IMR-90 (cell line): ENCODE measurements around the gene SLCO2B1. TPM values are rescaled to one million over a fixed set of nuclear protein-coding genes. Genes with fewer than 3 reads are reported as not detected.

Experiments
- ATAC-seq: fragments of 200-7000 bp; cut with Tn5 transposase; 2 replicates; pipeline ENCODE4 v1.9.1; 2020; ENCODE audit warnings: low read depth, mild to moderate bottlenecking, moderate library complexity
- BruUV-seq: library from RNA; stranded (reverse); fragments of 400-500 nt; replicated peaks from 2 replicates; lab custom pipeline; 2021; lab: Mats Ljungman, UMichigan
- CTCF ChIA-PET: fragments of 300-600 bp; formaldehyde crosslinking; extraction: SDS; loops from one replicate; lab custom pipeline; 2021; ENCODE audit warnings: antibody characterized with exemption; lab: Yijun Ruan, JAX
- POLR2A ChIA-PET: fragments of 300-600 bp; sonication (Branson Sonifier 250); formaldehyde crosslinking; loops from one replicate; lab custom pipeline; 2022; ENCODE audit warnings: antibody characterized with exemption; ENCODE audit not compliant: unreplicated experiment; lab: Charles Lee
- DNase-seq: peaks from one replicate; pipeline ENCODE4 v3.0.0; 2013
- H2AFZ ChIP-seq: replicated peaks from 2 replicates; pipeline ENCODE3; 2013; ENCODE audit warnings: low read length, mild to moderate bottlenecking; ENCODE audit not compliant: poor library complexity
- H2AK5ac ChIP-seq: 2 replicates; pipeline ENCODE4 v1.6.1; 2013; ENCODE audit warnings: low read depth, low read length, inconsistent platforms
- H2AK9ac ChIP-seq: replicated peaks from 2 replicates; pipeline ENCODE3; 2013; ENCODE audit warnings: mild to moderate bottlenecking, low read depth, low read length, moderate library complexity; ENCODE audit not compliant: poor library complexity
- H2BK120ac ChIP-seq: 2 replicates; pipeline ENCODE4 v1.6.1; 2013; ENCODE audit warnings: low read depth, low read length, inconsistent platforms
- H2BK15ac ChIP-seq: 3 replicates; pipeline ENCODE4 v1.6.1; 2013; ENCODE audit warnings: low read depth, low read length, inconsistent platforms
- H2BK20ac ChIP-seq: 2 replicates; pipeline ENCODE4 v1.6.1; 2013; ENCODE audit warnings: low read depth, mild to moderate bottlenecking, inconsistent platforms, low read length, moderate library complexity
- H2BK5ac ChIP-seq: 2 replicates; pipeline ENCODE4 v1.6.1; 2013; ENCODE audit warnings: mild to moderate bottlenecking, low read depth, low read length, inconsistent platforms; ENCODE audit not compliant: poor library complexity, severe bottlenecking
- H3K14ac ChIP-seq: replicated peaks from 2 replicates; pipeline ENCODE4 v1.6.1; 2013; ENCODE audit warnings: low read depth, low read length, inconsistent platforms
- H3K18ac ChIP-seq: 2 replicates; pipeline ENCODE4 v1.6.1; 2013; ENCODE audit warnings: low read depth, low read length, control low read depth
- H3K23ac ChIP-seq: 2 replicates; pipeline ENCODE4 v1.6.1; 2013; ENCODE audit warnings: low read depth, low read length, inconsistent platforms
- H3K27ac ChIP-seq: 2 replicates; pipeline ENCODE4 v1.5.1; 2013; ENCODE audit warnings: mild to moderate bottlenecking, control low read depth, low read length; ENCODE audit not compliant: insufficient read depth
- H3K27me3 ChIP-seq: 2 replicates; pipeline ENCODE4 v1.6.1; 2013; ENCODE audit warnings: low read length; ENCODE audit not compliant: control insufficient read depth, insufficient read depth
- H3K36me3 ChIP-seq: 2 replicates; pipeline ENCODE4 v1.6.1; 2013; ENCODE audit warnings: low read length, mixed read lengths; ENCODE audit not compliant: control insufficient read depth, insufficient read depth
- H3K4ac ChIP-seq: 2 replicates; pipeline ENCODE4 v1.6.1; 2013; ENCODE audit warnings: low read depth, low read length, inconsistent platforms
- H3K4me1 ChIP-seq: 2 replicates; pipeline ENCODE4 v1.6.1; 2013; ENCODE audit warnings: low read length, mixed read lengths; ENCODE audit not compliant: control insufficient read depth, insufficient read depth
- H3K4me2 ChIP-seq: 2 replicates; pipeline ENCODE4 v1.6.1; 2013; ENCODE audit warnings: low read depth, mild to moderate bottlenecking, control low read depth, low read length, moderate library complexity
- H3K4me3 ChIP-seq: 2 replicates; pipeline ENCODE4 v1.5.1; 2013; ENCODE audit warnings: low read depth, mild to moderate bottlenecking, control low read depth, low read length, moderate library complexity; ENCODE audit not compliant: insufficient read depth
- H3K56ac ChIP-seq: 2 replicates; pipeline ENCODE4 v1.6.1; 2013; ENCODE audit warnings: low read length, inconsistent platforms; ENCODE audit not compliant: insufficient read depth; ENCODE audit errors: extremely low read depth
- H3K79me1 ChIP-seq, 2 experiments: 2 replicates each; pipeline ENCODE4 v1.6.1; 2013; ENCODE audit warnings: low read length in 2 of 2, inconsistent platforms in 1 of 2, low read depth in 1 of 2
- H3K9ac ChIP-seq: 2 replicates; pipeline ENCODE4 v1.6.1; 2013; ENCODE audit warnings: low read depth, low read length, control low read depth
- H3K9me1 ChIP-seq: 2 replicates; pipeline ENCODE4 v1.6.1; 2013; ENCODE audit warnings: low read length, inconsistent platforms; ENCODE audit not compliant: insufficient read depth
- H3K9me3 ChIP-seq: 2 replicates; pipeline ENCODE4 v1.6.1; 2013; ENCODE audit warnings: low read length; ENCODE audit not compliant: control insufficient read depth, insufficient read depth
- H4K20me1 ChIP-seq: 2 replicates; pipeline ENCODE4 v1.6.1; 2013; ENCODE audit warnings: low read length, inconsistent platforms; ENCODE audit not compliant: insufficient read depth
- H4K5ac ChIP-seq: 2 replicates; pipeline ENCODE4 v1.6.1; 2013; ENCODE audit warnings: mild to moderate bottlenecking, low read depth, low read length, control low read depth
- H4K8ac ChIP-seq, 2 experiments: 2 replicates each; pipeline ENCODE4 v1.6.1; 2013; ENCODE audit warnings: low read depth in 2 of 2, low read length in 2 of 2, control low read depth in 1 of 2, inconsistent platforms in 1 of 2
- H4K91ac ChIP-seq: 2 replicates; pipeline ENCODE4 v1.6.1; 2013; ENCODE audit warnings: low read depth, low read length, inconsistent platforms; ENCODE audit not compliant: insufficient read depth
- CHD1 ChIP-seq: IDR thresholded peaks from 2 replicates; pipeline ENCODE4 v1.6.1; 2012; ENCODE audit warnings: low read depth, low read length, improper control_type of control experiment
- FOS ChIP-seq: fragments of 150-350 bp; IDR thresholded peaks from 2 replicates; pipeline ENCODE4 v1.6.1; 2016; ENCODE audit warnings: low read depth, low read length
- MAFK ChIP-seq: IDR thresholded peaks from 2 replicates; pipeline ENCODE4 v1.6.1; 2012; ENCODE audit warnings: low read depth, low read length, improper control_type of control experiment
- MXI1 ChIP-seq: IDR thresholded peaks from 2 replicates; pipeline ENCODE4 v1.6.1; 2012; ENCODE audit warnings: low read depth, mild to moderate bottlenecking, low read length, moderate library complexity, borderline replicate concordance
- NFE2L2 ChIP-seq: fragments of 150-350 bp; IDR thresholded peaks from 2 replicates; pipeline ENCODE4 v1.6.1; 2016; ENCODE audit warnings: low read depth, mild to moderate bottlenecking, low read length
- RAD21 ChIP-seq: IDR thresholded peaks from 2 replicates; pipeline ENCODE4 v1.6.1; 2012; ENCODE audit warnings: low read length, improper control_type of control experiment
- SMC3 ChIP-seq: fragments of 150-350 bp; IDR thresholded peaks from 2 replicates; pipeline ENCODE4 v1.6.1; 2016; ENCODE audit warnings: low read depth, mild to moderate bottlenecking, antibody characterized with exemption, low read length, moderate library complexity
- WGBS, 2 experiments: methylation state at CpG; one replicate each; pipeline versions ENCODE4 v1.1.5 to v1.1.7; 2013; ENCODE audit warnings: missing lambda C conversion rate in 2 of 2; ENCODE audit not compliant: insufficient read length in 1 of 2; ENCODE audit errors: extremely low coverage in 2 of 2; 5-methylcytosine and 5-hydroxymethylcytosine counted together
- dilution Hi-C: fragments of 300-500 bp; cut with HindIII; formaldehyde crosslinking; loops from one replicate; pipeline ENCODE4 v1.14.3; 2018; ENCODE audit warnings: low sequenced_read_pairs; ENCODE audit not compliant: unreplicated experiment
- in situ Hi-C: fragments of 300-500 bp; cut with MboI; formaldehyde crosslinking; loops from 3 replicates; pipeline ENCODE4 v1.14.3; 2019; ENCODE audit warnings: low sequenced_read_pairs, inconsistent platforms, mixed read lengths
- intact Hi-C: fragments of 100-400 bp; cut with micrococcal nuclease; formaldehyde crosslinking; loops from 2 replicates; pipeline ENCODE4 v1.10.0; 2022
- polyA plus RNA-seq, 3 experiments: library from polyadenylated mRNA; depleted of rRNA; stranded (reverse); fragments of >200 nt; gene quantifications; 2 replicates each; pipeline ENCODE4 v1.2.3, GENCODE V29; 2012; ENCODE audit warnings: low replicate concordance in 1 of 3
- total RNA-seq: library from RNA; depleted of rRNA; stranded (reverse); fragments of >200 nt; gene quantifications from 2 replicates; pipeline ENCODE4 v1.2.3, GENCODE V29; 2012
- TF ChIP-seq, protein P1 (sequence below): conservative IDR thresholded peaks from 2 replicates; pipeline ENCODE4 v1.5.1; 2012; ENCODE audit warnings: mild to moderate bottlenecking, low read depth, low read length, improper control_type of control experiment
- TF ChIP-seq, protein P2 (sequence below): fragments of 150-350 bp; IDR thresholded peaks from 2 replicates; pipeline ENCODE4 v1.6.1; 2017; ENCODE audit warnings: mild to moderate bottlenecking, antibody characterized with exemption, low read length, low read depth
- TF ChIP-seq, protein P3 (sequence below): fragments of 150-350 bp; IDR thresholded peaks from 2 replicates; pipeline ENCODE4 v1.6.1; 2016; ENCODE audit warnings: low read depth, mild to moderate bottlenecking, low read length, moderate library complexity, borderline replicate concordance

The SLCO2B1 gene
- total and polyA plus RNA-seq, 2 of the 4 experiments (the other 2 are of a cell fraction): not detected

DNA sequence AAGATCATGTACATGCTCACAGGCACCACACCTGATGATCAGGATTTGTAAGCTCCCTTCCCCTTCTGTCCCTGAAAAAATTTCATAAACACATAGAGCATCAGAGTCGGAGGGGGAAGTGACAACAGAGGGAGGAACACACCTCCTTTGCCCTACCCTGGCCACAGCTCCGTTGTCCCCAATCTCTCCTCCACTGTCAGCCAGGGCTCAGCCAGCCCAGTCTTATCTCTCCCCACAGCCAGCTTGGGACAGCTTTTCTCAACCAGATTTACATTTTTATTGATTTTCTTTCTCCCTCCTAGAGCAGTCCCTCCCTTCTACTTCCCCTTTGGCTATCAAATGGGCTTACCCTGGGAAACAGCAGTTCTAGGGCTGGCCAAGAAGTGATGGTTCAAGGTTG lies 57.5 kb downstream of the SLCO2B1 start:
- Histone ChIP-seq H2BK5ac (no peak overlapping the region), H3K9ac (no peak overlapping the region), H4K5ac (no peak overlapping the region), H2AK5ac (no peak overlapping the region), H3K4me3 (no peak overlapping the region), H3K23ac (no peak overlapping the region), H3K4me1 (no peaks in the 10 kb centered on the region), H3K14ac (no peak overlapping the region), H3K27me3 (peaks cover 38% of the 10 kb centered on the region), H4K20me1 (no peaks in the 10 kb centered on the region), H3K9me1 (no peaks in the 10 kb centered on the region), H3K79me1 (no peaks in the 10 kb centered on the region), H4K91ac (no peak overlapping the region), H3K27ac (no peak overlapping the region), H2BK20ac (no peak overlapping the region), H4K8ac (no peak overlapping the region), H2AK9ac (no peak overlapping the region), H3K9me3 (no peaks in the 10 kb centered on the region), H3K4ac (no peak overlapping the region), H3K4me2 (no peak overlapping the region), H3K18ac (no peak overlapping the region), H2AFZ (no peak overlapping the region), H2BK120ac (no peak overlapping the region), H3K36me3 (no peaks in the 10 kb centered on the region), H3K56ac (no peak overlapping the region), H2BK15ac (no peak overlapping the region)
- ChIA-PET CTCF (interaction anchor here (1.3 kb wide), 1 partner anchor 68 kb away, joined by 3 read pairs; no protein-coding TSS in a partner anchor), POLR2A (no interaction called here)
- DNase-seq (no peak), ATAC-seq (no peak)
- intact Hi-C loops (no loop called here), dilution Hi-C loops (no loop called here), in situ Hi-C loops (no loop called here)
- no peak for TF ChIP-seq NFE2L2
- no peak for TF ChIP-seq MAFK
- TF ChIP-seq, protein P1, sequence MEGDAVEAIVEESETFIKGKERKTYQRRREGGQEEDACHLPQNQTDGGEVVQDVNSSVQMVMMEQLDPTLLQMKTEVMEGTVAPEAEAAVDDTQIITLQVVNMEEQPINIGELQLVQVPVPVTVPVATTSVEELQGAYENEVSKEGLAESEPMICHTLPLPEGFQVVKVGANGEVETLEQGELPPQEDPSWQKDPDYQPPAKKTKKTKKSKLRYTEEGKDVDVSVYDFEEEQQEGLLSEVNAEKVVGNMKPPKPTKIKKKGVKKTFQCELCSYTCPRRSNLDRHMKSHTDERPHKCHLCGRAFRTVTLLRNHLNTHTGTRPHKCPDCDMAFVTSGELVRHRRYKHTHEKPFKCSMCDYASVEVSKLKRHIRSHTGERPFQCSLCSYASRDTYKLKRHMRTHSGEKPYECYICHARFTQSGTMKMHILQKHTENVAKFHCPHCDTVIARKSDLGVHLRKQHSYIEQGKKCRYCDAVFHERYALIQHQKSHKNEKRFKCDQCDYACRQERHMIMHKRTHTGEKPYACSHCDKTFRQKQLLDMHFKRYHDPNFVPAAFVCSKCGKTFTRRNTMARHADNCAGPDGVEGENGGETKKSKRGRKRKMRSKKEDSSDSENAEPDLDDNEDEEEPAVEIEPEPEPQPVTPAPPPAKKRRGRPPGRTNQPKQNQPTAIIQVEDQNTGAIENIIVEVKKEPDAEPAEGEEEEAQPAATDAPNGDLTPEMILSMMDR: no peak
- no peak for TF ChIP-seq SMC3
- TF ChIP-seq, protein P2, sequence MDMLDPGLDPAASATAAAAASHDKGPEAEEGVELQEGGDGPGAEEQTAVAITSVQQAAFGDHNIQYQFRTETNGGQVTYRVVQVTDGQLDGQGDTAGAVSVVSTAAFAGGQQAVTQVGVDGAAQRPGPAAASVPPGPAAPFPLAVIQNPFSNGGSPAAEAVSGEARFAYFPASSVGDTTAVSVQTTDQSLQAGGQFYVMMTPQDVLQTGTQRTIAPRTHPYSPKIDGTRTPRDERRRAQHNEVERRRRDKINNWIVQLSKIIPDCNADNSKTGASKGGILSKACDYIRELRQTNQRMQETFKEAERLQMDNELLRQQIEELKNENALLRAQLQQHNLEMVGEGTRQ: no peak
- TF ChIP-seq FOS: no peak
- TF ChIP-seq RAD21: no peak
- TF ChIP-seq MXI1: no peak
- no peak for TF ChIP-seq CHD1
- TF ChIP-seq, protein P3, sequence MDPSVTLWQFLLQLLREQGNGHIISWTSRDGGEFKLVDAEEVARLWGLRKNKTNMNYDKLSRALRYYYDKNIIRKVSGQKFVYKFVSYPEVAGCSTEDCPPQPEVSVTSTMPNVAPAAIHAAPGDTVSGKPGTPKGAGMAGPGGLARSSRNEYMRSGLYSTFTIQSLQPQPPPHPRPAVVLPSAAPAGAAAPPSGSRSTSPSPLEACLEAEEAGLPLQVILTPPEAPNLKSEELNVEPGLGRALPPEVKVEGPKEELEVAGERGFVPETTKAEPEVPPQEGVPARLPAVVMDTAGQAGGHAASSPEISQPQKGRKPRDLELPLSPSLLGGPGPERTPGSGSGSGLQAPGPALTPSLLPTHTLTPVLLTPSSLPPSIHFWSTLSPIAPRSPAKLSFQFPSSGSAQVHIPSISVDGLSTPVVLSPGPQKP: no peak
- no TSS peak for BruUV-seq
- no CpG with 5 or more reads among the region's 2 CpGs for WGBS, 2 experiments
